KMS-11 (cell line): ENCODE results near the gene CDC37L1.

Experiments used
- H2AFZ ChIP-seq: fragments of 200-600 bp; sonication (generic); 2 replicates; pipeline ENCODE4 v1.6.1; 2016; ENCODE audit warnings: antibody characterized with exemption, mixed run types, low read depth
- H3K27ac ChIP-seq: fragments of 200-600 bp; sonication (generic); 2 replicates; pipeline ENCODE4 v1.6.1; 2016; ENCODE audit warnings: mild to moderate bottlenecking, mixed run types
- H3K27me3 ChIP-seq: fragments of 200-600 bp; sonication (generic); 2 replicates; pipeline ENCODE4 v1.6.1; 2017; ENCODE audit warnings: mild to moderate bottlenecking, low read depth, mixed run types, moderate library complexity; ENCODE audit not compliant: insufficient read depth
- H3K36me3 ChIP-seq: fragments of 200-600 bp; sonication (generic); 2 replicates; pipeline ENCODE4 v1.6.1; 2017; ENCODE audit warnings: mild to moderate bottlenecking, mixed run types; ENCODE audit not compliant: insufficient read depth
- H3K4me1 ChIP-seq: fragments of 200-600 bp; sonication (generic); 2 replicates; pipeline ENCODE4 v1.6.1; 2016; ENCODE audit warnings: mild to moderate bottlenecking, low read depth, mixed run types; ENCODE audit not compliant: poor library complexity, severe bottlenecking
- H3K4me2 ChIP-seq: fragments of 200-600 bp; sonication (generic); 2 replicates; pipeline ENCODE4 v1.7.0; 2016; ENCODE audit warnings: mild to moderate bottlenecking, mixed run types
- H3K4me3 ChIP-seq: fragments of 200-600 bp; sonication (generic); IDR thresholded peaks from 2 replicates; pipeline ENCODE4 v1.6.1; 2017; ENCODE audit warnings: low read depth, low read length, mixed read lengths; ENCODE audit not compliant: insufficient read depth
- H3K79me2 ChIP-seq: fragments of 200-600 bp; sonication (generic); 2 replicates; pipeline ENCODE4 v1.6.1; 2016; ENCODE audit warnings: low read depth, mixed run types; ENCODE audit not compliant: insufficient read depth
- H3K9ac ChIP-seq: fragments of 200-600 bp; sonication (generic); 2 replicates; pipeline ENCODE4 v1.6.1; 2016; ENCODE audit warnings: mild to moderate bottlenecking, mixed run types
- H4K20me1 ChIP-seq: fragments of 200-600 bp; sonication (generic); 2 replicates; pipeline ENCODE4 v1.6.1; 2016; ENCODE audit warnings: mild to moderate bottlenecking, mixed run types; ENCODE audit not compliant: insufficient read depth
- TF ChIP-seq, protein P1 (sequence below): fragments of 200-600 bp; sonication (generic); conservative IDR thresholded peaks from 2 replicates; pipeline ENCODE4 v1.6.1; 2017; ENCODE audit warnings: low read depth, mild to moderate bottlenecking, antibody characterized with exemption, low read length, moderate library complexity, mixed read lengths

The CDC37L1 gene

DNA sequence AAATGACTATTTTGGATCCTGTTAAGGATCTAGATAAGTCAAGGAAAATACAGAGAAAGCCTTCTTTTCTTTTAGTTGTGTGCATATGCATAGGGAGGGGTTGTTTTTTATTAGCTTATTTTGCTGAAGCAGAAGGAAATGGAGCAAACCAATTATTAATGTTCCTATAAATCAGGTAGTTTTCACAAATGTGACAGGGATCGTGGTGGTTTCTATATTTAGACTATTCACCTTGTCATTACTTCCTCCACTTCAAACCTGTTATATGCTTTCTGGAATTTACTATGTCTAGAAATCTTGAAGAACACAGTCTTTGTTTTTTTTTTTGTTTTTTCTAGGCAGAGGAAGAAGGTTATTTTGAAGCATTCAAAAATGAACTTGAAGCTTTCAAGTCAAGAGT is 22.2 kb downstream of the CDC37L1 start:
- no peaks in the 10 kb centered on the region for H4K20me1 ChIP-seq
- H3K27me3 ChIP-seq, result no peaks in the 10 kb centered on the region
- H3K9ac ChIP-seq, result no peak overlapping the region
- no peak overlapping the region for H3K4me3 ChIP-seq
- TF ChIP-seq, protein P1, sequence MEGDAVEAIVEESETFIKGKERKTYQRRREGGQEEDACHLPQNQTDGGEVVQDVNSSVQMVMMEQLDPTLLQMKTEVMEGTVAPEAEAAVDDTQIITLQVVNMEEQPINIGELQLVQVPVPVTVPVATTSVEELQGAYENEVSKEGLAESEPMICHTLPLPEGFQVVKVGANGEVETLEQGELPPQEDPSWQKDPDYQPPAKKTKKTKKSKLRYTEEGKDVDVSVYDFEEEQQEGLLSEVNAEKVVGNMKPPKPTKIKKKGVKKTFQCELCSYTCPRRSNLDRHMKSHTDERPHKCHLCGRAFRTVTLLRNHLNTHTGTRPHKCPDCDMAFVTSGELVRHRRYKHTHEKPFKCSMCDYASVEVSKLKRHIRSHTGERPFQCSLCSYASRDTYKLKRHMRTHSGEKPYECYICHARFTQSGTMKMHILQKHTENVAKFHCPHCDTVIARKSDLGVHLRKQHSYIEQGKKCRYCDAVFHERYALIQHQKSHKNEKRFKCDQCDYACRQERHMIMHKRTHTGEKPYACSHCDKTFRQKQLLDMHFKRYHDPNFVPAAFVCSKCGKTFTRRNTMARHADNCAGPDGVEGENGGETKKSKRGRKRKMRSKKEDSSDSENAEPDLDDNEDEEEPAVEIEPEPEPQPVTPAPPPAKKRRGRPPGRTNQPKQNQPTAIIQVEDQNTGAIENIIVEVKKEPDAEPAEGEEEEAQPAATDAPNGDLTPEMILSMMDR, result no peak
- H3K27ac ChIP-seq, result no peak overlapping the region
- H3K36me3 ChIP-seq, result no peaks in the 10 kb centered on the region
- H2AFZ ChIP-seq, result no peak overlapping the region
- no peak overlapping the region for H3K4me2 ChIP-seq
- H3K4me1 ChIP-seq, result no peaks in the 10 kb centered on the region
- no peaks in the 10 kb centered on the region for H3K79me2 ChIP-seq

DNA sequence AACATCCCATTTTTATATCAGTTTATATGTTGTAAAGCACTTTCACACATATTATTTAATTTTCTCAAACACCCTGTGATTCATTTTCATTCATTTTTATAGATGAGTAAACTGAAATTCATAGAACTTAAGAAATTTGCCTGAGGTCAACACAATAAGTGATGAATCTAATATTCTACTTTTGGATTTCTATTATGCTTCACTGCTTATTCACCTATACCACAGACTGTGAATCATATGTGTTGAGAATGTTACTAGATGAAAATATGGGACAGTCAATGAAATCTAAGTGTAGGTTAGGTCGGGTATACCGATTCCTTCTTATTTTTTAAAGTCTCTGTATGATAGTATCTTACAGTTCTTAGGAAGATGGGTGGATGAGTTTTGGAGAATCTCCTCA is 24.8 kb downstream of the CDC37L1 start:
- TF ChIP-seq, protein P1, result no peak
- Histone ChIP-seq H3K27ac (no peak overlapping the region), H3K4me3 (no peak overlapping the region), H4K20me1 (no peaks in the 10 kb centered on the region), H3K4me1 (no peaks in the 10 kb centered on the region), H3K27me3 (no peaks in the 10 kb centered on the region), H3K4me2 (no peak overlapping the region), H3K9ac (no peak overlapping the region), H3K36me3 (no peaks in the 10 kb centered on the region; the same call in 1 of the 2 replicates), H3K79me2 (no peaks in the 10 kb centered on the region), H2AFZ (no peak overlapping the region)

DNA sequence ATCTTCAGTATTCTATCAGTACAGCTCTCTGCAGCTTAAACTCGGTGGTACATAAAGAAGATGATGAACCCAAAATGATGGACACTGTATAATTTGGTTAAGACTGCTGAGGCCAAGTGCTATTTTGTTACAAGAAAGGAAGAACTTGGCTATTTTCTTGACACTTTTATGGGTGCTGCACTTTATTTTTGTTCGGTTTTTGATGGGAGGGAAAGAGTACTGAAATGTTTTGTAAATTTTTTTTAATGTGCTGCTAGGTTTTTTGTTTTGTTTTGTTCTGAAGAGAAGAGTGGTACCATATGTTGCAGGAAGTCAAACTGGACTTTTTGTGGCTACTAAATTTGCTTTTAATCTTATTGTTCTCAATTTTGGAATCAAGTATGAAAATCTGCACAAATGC is 26.7 kb downstream of the CDC37L1 start:
- H3K4me1 ChIP-seq, result no peaks in the 10 kb centered on the region
- TF ChIP-seq, protein P1, result no peak
- H3K27me3 ChIP-seq, result no peaks in the 10 kb centered on the region
- no peaks in the 10 kb centered on the region; the same call in 1 of the 2 replicates for H3K36me3 ChIP-seq
- H4K20me1 ChIP-seq, result no peaks in the 10 kb centered on the region
- H3K79me2 ChIP-seq, result no peaks in the 10 kb centered on the region
- no peak overlapping the region for H3K27ac ChIP-seq
- no peak overlapping the region for H3K4me3 ChIP-seq
- no peak overlapping the region for H3K9ac ChIP-seq
- no peak overlapping the region for H2AFZ ChIP-seq
- H3K4me2 ChIP-seq, result no peak overlapping the region

DNA sequence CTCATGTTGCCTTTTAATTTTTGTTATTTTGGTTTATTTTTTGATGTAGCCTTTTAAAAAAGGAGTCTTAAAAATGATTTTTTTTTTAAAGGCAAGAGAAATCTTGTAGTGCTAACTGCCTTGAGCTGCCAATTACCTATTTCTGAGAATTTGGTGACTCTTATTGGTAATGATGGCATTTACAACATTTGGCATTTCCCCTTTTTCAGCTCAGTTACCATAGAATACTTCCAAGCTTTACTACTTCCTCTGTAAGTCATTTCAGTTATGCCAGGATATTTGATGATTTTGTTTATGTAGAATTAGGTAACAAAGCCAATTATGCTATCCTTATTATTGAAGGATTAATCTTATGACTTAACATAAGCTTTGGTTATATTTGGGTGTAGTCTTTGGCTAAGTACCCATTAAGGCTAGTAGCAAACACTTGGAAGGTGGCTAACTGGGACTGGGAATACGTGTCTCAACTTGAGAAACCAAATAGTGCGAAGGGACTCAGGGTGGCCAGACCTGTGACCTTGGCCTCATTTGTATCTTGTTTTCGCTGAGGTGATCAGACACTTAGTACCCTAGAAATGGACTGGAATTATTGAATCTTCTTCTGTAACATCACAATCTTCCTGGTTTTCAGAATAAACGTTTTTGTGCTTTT is 27.7 kb downstream of the CDC37L1 start:
- TF ChIP-seq, protein P1, result no peak
- H3K4me3 ChIP-seq, result no peak overlapping the region
- no peak overlapping the region for H3K9ac ChIP-seq
- H3K27ac ChIP-seq, result no peak overlapping the region
- no peaks in the 10 kb centered on the region; the same call in 1 of the 2 replicates for H3K36me3 ChIP-seq
- H3K4me2 ChIP-seq, result no peak overlapping the region
- H3K79me2 ChIP-seq, result no peaks in the 10 kb centered on the region
- no peaks in the 10 kb centered on the region for H3K27me3 ChIP-seq
- H3K4me1 ChIP-seq, result no peaks in the 10 kb centered on the region
- H4K20me1 ChIP-seq, result no peaks in the 10 kb centered on the region
- no peak overlapping the region for H2AFZ ChIP-seq
